H9 (cell line): ENCODE measurements around the gene PCDH9. TPM values are rescaled to one million over a fixed set of nuclear protein-coding genes. Genes with fewer than 3 reads are reported as not detected.

Source experiments
- DNase-seq: peaks from one replicate; pipeline ENCODE4 v3.0.0-alpha.2; 2017
- H2AFZ ChIP-seq: one replicate; pipeline ENCODE4 v1.6.1; 2013; ENCODE audit warnings: mild to moderate bottlenecking, low read length, control low read depth, moderate library complexity
- H2AK5ac ChIP-seq: 2 replicates; pipeline ENCODE4 v1.6.1; 2013; ENCODE audit warnings: low read length, control low read depth, mixed read lengths; ENCODE audit not compliant: insufficient read length
- H2BK120ac ChIP-seq: one replicate; pipeline ENCODE4 v1.6.1; 2013; ENCODE audit warnings: low read depth, mild to moderate bottlenecking, low read length, control low read depth, inconsistent platforms; ENCODE audit not compliant: poor library complexity, severe bottlenecking
- H2BK12ac ChIP-seq: 2 replicates; pipeline ENCODE4 v1.6.1; 2013; ENCODE audit warnings: low read length, control low read depth, mixed read lengths, low read depth; ENCODE audit not compliant: insufficient read length
- H2BK15ac ChIP-seq: 2 replicates; pipeline ENCODE4 v1.6.1; 2013; ENCODE audit warnings: low read depth, low read length, control low read depth
- H2BK20ac ChIP-seq: one replicate; pipeline ENCODE4 v1.6.1; 2013; ENCODE audit warnings: low read depth, mild to moderate bottlenecking, low read length, control low read depth, inconsistent platforms; ENCODE audit not compliant: poor library complexity, severe bottlenecking
- H2BK5ac ChIP-seq: 2 replicates; pipeline ENCODE4 v1.6.1; 2013; ENCODE audit warnings: low read length, control low read depth, mixed read lengths; ENCODE audit not compliant: insufficient read length
- H3K14ac ChIP-seq: 2 replicates; pipeline ENCODE4 v1.6.1; 2013; ENCODE audit warnings: low read length, control low read depth; ENCODE audit not compliant: insufficient read depth
- H3K18ac ChIP-seq: 2 replicates; pipeline ENCODE4 v1.6.1; 2013; ENCODE audit warnings: low read depth, mild to moderate bottlenecking, mixed read lengths, low read length, control low read depth; ENCODE audit not compliant: insufficient read length
- H3K23ac ChIP-seq: 2 replicates; pipeline ENCODE4 v1.6.1; 2013; ENCODE audit warnings: low read length, control low read depth, mixed read lengths, low read depth; ENCODE audit not compliant: insufficient read length
- H3K23me2 ChIP-seq: 2 replicates; pipeline ENCODE4 v1.6.1; 2013; ENCODE audit warnings: low read depth, mild to moderate bottlenecking, mixed read lengths, low read length, control low read depth; ENCODE audit not compliant: insufficient read length, poor library complexity, severe bottlenecking
- H3K27ac ChIP-seq: 2 replicates; pipeline ENCODE4 v1.5.1; 2013; ENCODE audit warnings: low read length, control low read depth, mixed read lengths, low read depth; ENCODE audit not compliant: insufficient read length
- H3K27me3 ChIP-seq: 2 replicates; pipeline ENCODE4 v1.6.1; 2013; ENCODE audit warnings: low read length, control low read depth, inconsistent platforms; ENCODE audit not compliant: insufficient read depth
- H3K4ac ChIP-seq: 2 replicates; pipeline ENCODE4 v1.6.1; 2013; ENCODE audit warnings: low read depth, mild to moderate bottlenecking, control low read depth, inconsistent platforms, low read length, moderate library complexity
- H3K4me1 ChIP-seq: 2 replicates; pipeline ENCODE4 v1.6.1; 2013; ENCODE audit warnings: low read length, control low read depth, inconsistent platforms; ENCODE audit not compliant: insufficient read depth
- H3K4me2 ChIP-seq: 2 replicates; pipeline ENCODE4 v1.6.1; 2013; ENCODE audit warnings: low read length, control low read depth, mixed read lengths; ENCODE audit not compliant: insufficient read length, insufficient read depth
- H3K56ac ChIP-seq: 2 replicates; pipeline ENCODE4 v1.6.1; 2013; ENCODE audit warnings: low read depth, mild to moderate bottlenecking, mixed read lengths, low read length, control low read depth; ENCODE audit not compliant: insufficient read length
- H3K79me1 ChIP-seq: 2 replicates; pipeline ENCODE4 v1.6.1; 2013; ENCODE audit warnings: low read depth, mild to moderate bottlenecking, moderate library complexity, low read length, control low read depth, inconsistent platforms; ENCODE audit not compliant: insufficient read depth, poor library complexity, severe bottlenecking
- H3K79me2 ChIP-seq: 2 replicates; pipeline ENCODE4 v1.6.1; 2013; ENCODE audit warnings: low read length, control low read depth, inconsistent platforms; ENCODE audit not compliant: insufficient read depth
- H3K9ac ChIP-seq: 2 replicates; pipeline ENCODE4 v1.6.1; 2013; ENCODE audit warnings: low read length, control low read depth, mixed read lengths; ENCODE audit not compliant: insufficient read length; ENCODE audit errors: extremely low read depth
- H3K9me3 ChIP-seq: one replicate; pipeline ENCODE4 v1.6.1; 2013; ENCODE audit warnings: low read depth, low read length, inconsistent platforms; ENCODE audit not compliant: control insufficient read depth
- H3T11ph ChIP-seq: one replicate; pipeline ENCODE4 v1.6.1; 2013; ENCODE audit warnings: mild to moderate bottlenecking, low read length, control low read depth, inconsistent platforms
- H4K20me1 ChIP-seq: one replicate; pipeline ENCODE4 v1.6.1; 2013; ENCODE audit not compliant: control insufficient read depth, insufficient read length, insufficient read depth
- H4K5ac ChIP-seq: 2 replicates; pipeline ENCODE4 v1.6.1; 2013; ENCODE audit warnings: low read depth, mild to moderate bottlenecking, mixed read lengths, low read length, control low read depth; ENCODE audit not compliant: insufficient read length
- H4K8ac ChIP-seq: replicated peaks from 2 replicates; pipeline ENCODE4 v1.6.1; 2013; ENCODE audit warnings: low read length, control low read depth, mixed read lengths, low read depth; ENCODE audit not compliant: insufficient read length
- H4K91ac ChIP-seq: 2 replicates; pipeline ENCODE4 v1.6.1; 2013; ENCODE audit warnings: low read depth, mild to moderate bottlenecking, moderate library complexity, mixed read lengths, low read length, control low read depth; ENCODE audit not compliant: insufficient read length
- H3K27ac Mint-ChIP-seq, 3 experiments: 2 replicates in 2 of 3; 3 replicates in 1 of 3; pipeline ENCODE4 v1.8.0; 2020 to 2021; ENCODE audit warnings: mixed read lengths in 3 of 3, mild to moderate bottlenecking in 1 of 3, moderate library complexity in 1 of 3
- H3K27me3 Mint-ChIP-seq: 2 replicates; pipeline ENCODE4 v1.8.0; 2021; ENCODE audit warnings: low read depth, mild to moderate bottlenecking, moderate library complexity, mixed read lengths
- H3K36me3 Mint-ChIP-seq, 3 experiments: 2 replicates in 2 of 3; 3 replicates in 1 of 3; pipeline ENCODE4 v1.8.0; 2020 to 2021; ENCODE audit warnings: low read depth in 3 of 3, mixed read lengths in 3 of 3; ENCODE audit not compliant: insufficient read depth in 1 of 3
- H3K4me1 Mint-ChIP-seq, 2 experiments: 2 replicates each; pipeline ENCODE4 v1.8.0; 2020; ENCODE audit warnings: mixed read lengths in 2 of 2
- H3K4me3 Mint-ChIP-seq, 2 experiments: 2 replicates in 1 of 2; 3 replicates in 1 of 2; pipeline ENCODE4 v1.8.0; 2020 to 2021; ENCODE audit warnings: mild to moderate bottlenecking in 2 of 2, mixed read lengths in 2 of 2, moderate library complexity in 1 of 2
- H3K9me3 Mint-ChIP-seq, 2 experiments: 2 replicates in 1 of 2; 3 replicates in 1 of 2; pipeline ENCODE4 v1.8.0; 2020; ENCODE audit warnings: mild to moderate bottlenecking in 2 of 2, mixed read lengths in 2 of 2, moderate library complexity in 1 of 2
- total RNA-seq: library from RNA; stranded (reverse); gene quantifications from 2 replicates; pipeline ENCODE4 v1.2.1, GENCODE V29; 2021
- TF ChIP-seq, protein P1 (sequence below): fragments of 200-600 bp; sonication (generic); conservative IDR thresholded peaks from 3 replicates; pipeline ENCODE4 v1.8.0; 2021; ENCODE audit warnings: antibody characterized with exemption, mild to moderate bottlenecking

PCDH9 gene
- total RNA-seq, 1 experiment from 2014 or later, result 0.11 TPM

DNA sequence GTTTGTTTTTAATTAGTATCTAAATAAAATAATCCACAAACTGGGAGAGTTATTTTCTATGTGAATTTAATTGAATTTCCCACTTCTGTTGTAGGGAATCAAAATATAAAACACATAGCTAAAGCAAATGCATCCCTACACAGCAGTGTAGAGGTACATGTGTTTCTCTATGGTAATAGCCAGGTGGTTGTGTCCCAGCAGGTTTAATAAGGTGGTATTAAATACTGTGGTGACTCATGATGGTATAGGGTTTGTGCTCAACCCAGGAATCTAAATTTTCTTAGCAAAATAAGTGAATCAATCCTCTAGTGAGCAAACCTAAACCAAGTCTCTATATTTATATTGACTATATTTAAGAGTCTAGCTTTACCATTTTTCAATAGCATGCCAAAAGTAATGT is 30.0 kb downstream of the PCDH9 start:
- no peak overlapping the region for H2BK20ac ChIP-seq
- no peak overlapping the region for H3K14ac ChIP-seq
- Mint-ChIP-seq H3K4me3 (no peak overlapping the region), H3K4me1 (no peaks in the 10 kb centered on the region), H3K27me3 (peaks cover 2% of the 10 kb centered on the region), H3K36me3 (no peaks in the 10 kb centered on the region), H3K9me3 (no peaks in the 10 kb centered on the region), H3K27ac (no peak overlapping the region)
- no peak overlapping the region for H3K56ac ChIP-seq
- TF ChIP-seq, protein P1, sequence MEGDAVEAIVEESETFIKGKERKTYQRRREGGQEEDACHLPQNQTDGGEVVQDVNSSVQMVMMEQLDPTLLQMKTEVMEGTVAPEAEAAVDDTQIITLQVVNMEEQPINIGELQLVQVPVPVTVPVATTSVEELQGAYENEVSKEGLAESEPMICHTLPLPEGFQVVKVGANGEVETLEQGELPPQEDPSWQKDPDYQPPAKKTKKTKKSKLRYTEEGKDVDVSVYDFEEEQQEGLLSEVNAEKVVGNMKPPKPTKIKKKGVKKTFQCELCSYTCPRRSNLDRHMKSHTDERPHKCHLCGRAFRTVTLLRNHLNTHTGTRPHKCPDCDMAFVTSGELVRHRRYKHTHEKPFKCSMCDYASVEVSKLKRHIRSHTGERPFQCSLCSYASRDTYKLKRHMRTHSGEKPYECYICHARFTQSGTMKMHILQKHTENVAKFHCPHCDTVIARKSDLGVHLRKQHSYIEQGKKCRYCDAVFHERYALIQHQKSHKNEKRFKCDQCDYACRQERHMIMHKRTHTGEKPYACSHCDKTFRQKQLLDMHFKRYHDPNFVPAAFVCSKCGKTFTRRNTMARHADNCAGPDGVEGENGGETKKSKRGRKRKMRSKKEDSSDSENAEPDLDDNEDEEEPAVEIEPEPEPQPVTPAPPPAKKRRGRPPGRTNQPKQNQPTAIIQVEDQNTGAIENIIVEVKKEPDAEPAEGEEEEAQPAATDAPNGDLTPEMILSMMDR, result no peak
- H4K5ac ChIP-seq, result no peak overlapping the region
- no peak overlapping the region for H4K91ac ChIP-seq
- no peaks in the 10 kb centered on the region for H3K4me1 ChIP-seq
- no peak overlapping the region for H2BK120ac ChIP-seq
- H4K8ac ChIP-seq, result no peak overlapping the region
- no peak overlapping the region for H3K18ac ChIP-seq
- no peak overlapping the region for H2BK5ac ChIP-seq
- no peaks in the 10 kb centered on the region for H3K27me3 ChIP-seq
- DNase-seq, result no peak
- no peaks in the 10 kb centered on the region for H3K79me1 ChIP-seq
- no peak overlapping the region for H3K4me2 ChIP-seq
- H3K23me2 ChIP-seq, result no peaks in the 10 kb centered on the region
- H2AFZ ChIP-seq, result no peak overlapping the region
- H3K23ac ChIP-seq, result no peak overlapping the region
- no peak overlapping the region for H2BK15ac ChIP-seq
- no peaks in the 10 kb centered on the region for H4K20me1 ChIP-seq
- H3K9ac ChIP-seq, result no peak overlapping the region
- no peak overlapping the region for H2AK5ac ChIP-seq
- no peak overlapping the region for H2BK12ac ChIP-seq
- no peaks in the 10 kb centered on the region for H3K9me3 ChIP-seq
- no peak overlapping the region for H3K27ac ChIP-seq
- H3K4ac ChIP-seq, result no peak overlapping the region
- H3K79me2 ChIP-seq, result no peaks in the 10 kb centered on the region
- no peak overlapping the region for H3T11ph ChIP-seq
